ENCODE data around the gene LELP1. TPM values are rescaled to one million over a fixed set of nuclear protein-coding genes. Genes with fewer than 3 reads are reported as not detected.
"Not testable (repeated sequence)": the region's sequence is repeated elsewhere in the genome, so short reads cannot be mapped to it uniquely, and the experiment has no call there.

Gene LELP1
- total RNA-seq, 1 experiment from 2014 or later, result not detected

DNA sequence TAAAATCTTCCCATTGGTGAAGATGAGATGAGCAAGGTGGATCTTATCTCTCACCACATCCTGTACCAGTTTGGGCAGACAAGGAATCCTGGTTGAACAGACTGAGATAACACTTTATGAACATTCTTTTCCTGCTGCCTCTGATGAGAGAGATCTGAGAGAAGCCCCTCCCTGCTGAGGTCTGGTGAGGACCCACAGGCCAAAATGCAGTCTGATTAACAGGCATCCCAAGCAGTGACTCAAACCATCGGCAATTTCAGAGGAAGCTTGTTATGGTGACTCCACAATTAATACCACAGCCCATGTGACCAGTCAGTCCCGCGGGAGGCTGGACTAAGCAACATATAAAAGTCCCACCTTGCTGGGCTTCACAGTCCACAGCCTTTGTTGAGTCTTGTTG, 14.0 kb downstream of the LELP1 start, which contains the start of gene PRR9:
TSS of gene PRR9 (plus strand) at position 373 of the 400 bp plus-strand sequence. CDS start 561 bp downstream, outside the sequence.
- Histone ChIP-seq H3K4me3 (ENCODE audit: insufficient read depth, low read depth, low read length) (no peak within 1 kb of the TSS), H3K36me3 (replicated peaks; ENCODE audit: control insufficient read depth, insufficient read depth, low read length) (no peaks in the 10 kb centered on the region), H3K27me3 (ENCODE audit: control insufficient read depth, insufficient read depth, low read length) (no peaks in the 10 kb centered on the region)
- no peak for DNase-seq

GRCh38 chr1:153217744-153218416, 14.7 kb downstream of the LELP1 start:
- no peak for DNase-seq
- H3K4me3 ChIP-seq (ENCODE audit: insufficient read depth, low read depth, low read length), result no peak overlapping the region
- no peaks in the 10 kb centered on the region for H3K36me3 ChIP-seq (replicated peaks; ENCODE audit: control insufficient read depth, insufficient read depth, low read length)
- H3K27me3 ChIP-seq (ENCODE audit: control insufficient read depth, insufficient read depth, low read length), result no peaks in the 10 kb centered on the region

GRCh38 chr1:153220606-153221303, 17.5 kb downstream of the LELP1 start:
- no peaks in the 10 kb centered on the region for H3K27me3 ChIP-seq (ENCODE audit: control insufficient read depth, insufficient read depth, low read length)
- H3K4me3 ChIP-seq (ENCODE audit: insufficient read depth, low read depth, low read length), result no peak overlapping the region
- H3K36me3 ChIP-seq (replicated peaks; ENCODE audit: control insufficient read depth, insufficient read depth, low read length), result no peaks in the 10 kb centered on the region
- no peak for DNase-seq

GRCh38 chr1:153223040-153223891, 20.0 kb downstream of the LELP1 start:
- not testable (repeated sequence) for H3K36me3 ChIP-seq (replicated peaks; ENCODE audit: control insufficient read depth, insufficient read depth, low read length); H3K4me3 ChIP-seq (ENCODE audit: insufficient read depth, low read depth, low read length); H3K27me3 ChIP-seq (ENCODE audit: control insufficient read depth, insufficient read depth, low read length)
- peak; percentile 46 for DNase-seq

DNA sequence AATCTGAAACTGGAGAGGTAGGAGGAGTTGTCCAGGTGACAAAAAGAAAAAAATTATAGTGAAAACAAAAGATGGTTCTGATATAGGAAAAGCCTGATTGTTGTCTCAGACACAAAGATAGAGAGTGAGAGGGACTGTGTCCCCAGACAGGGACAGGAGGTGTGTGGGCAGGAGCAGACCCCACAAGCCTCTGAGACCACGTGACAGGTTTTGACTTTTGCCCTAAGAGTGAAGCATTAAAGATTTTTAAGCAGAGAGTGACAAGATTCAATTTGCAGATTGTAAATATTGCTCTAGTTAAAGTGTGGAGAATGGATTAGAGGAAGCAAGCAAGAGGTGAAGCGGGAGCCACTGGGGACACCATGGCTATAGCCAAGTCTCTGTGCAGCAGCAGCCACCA, 24.6 kb downstream of the LELP1 start:
- Histone ChIP-seq H3K4me3 (ENCODE audit: insufficient read depth, low read depth, low read length) (no peak overlapping the region), H3K36me3 (replicated peaks; ENCODE audit: control insufficient read depth, insufficient read depth, low read length) (no peaks in the 10 kb centered on the region), H3K27me3 (ENCODE audit: control insufficient read depth, insufficient read depth, low read length) (no peaks in the 10 kb centered on the region)
- DNase-seq, result no peak

DNA sequence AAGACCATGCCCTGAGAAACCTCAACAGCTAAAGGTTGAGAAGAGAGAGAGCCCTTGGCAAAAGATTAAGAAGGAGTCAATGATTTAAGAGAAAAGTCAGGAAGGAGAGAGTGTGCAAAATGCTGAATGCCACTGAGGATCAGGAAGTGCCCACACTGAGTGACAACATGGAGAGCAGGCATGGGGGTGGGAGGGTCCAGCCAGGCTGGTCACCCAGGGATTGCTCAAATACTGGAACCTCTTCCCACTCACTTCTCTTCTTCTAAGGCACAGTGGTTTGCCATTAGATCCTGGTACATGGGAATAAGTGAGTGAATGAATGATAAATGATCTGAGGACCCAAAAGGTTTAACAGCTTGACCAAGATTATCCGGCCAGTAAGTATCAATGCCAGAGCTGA, 25.3 kb downstream of the LELP1 start:
- Histone ChIP-seq H3K27me3 (ENCODE audit: control insufficient read depth, insufficient read depth, low read length) (no peaks in the 10 kb centered on the region), H3K4me3 (ENCODE audit: insufficient read depth, low read depth, low read length) (no peak overlapping the region), H3K36me3 (replicated peaks; ENCODE audit: control insufficient read depth, insufficient read depth, low read length) (no peaks in the 10 kb centered on the region)
- no peak for DNase-seq

DNA sequence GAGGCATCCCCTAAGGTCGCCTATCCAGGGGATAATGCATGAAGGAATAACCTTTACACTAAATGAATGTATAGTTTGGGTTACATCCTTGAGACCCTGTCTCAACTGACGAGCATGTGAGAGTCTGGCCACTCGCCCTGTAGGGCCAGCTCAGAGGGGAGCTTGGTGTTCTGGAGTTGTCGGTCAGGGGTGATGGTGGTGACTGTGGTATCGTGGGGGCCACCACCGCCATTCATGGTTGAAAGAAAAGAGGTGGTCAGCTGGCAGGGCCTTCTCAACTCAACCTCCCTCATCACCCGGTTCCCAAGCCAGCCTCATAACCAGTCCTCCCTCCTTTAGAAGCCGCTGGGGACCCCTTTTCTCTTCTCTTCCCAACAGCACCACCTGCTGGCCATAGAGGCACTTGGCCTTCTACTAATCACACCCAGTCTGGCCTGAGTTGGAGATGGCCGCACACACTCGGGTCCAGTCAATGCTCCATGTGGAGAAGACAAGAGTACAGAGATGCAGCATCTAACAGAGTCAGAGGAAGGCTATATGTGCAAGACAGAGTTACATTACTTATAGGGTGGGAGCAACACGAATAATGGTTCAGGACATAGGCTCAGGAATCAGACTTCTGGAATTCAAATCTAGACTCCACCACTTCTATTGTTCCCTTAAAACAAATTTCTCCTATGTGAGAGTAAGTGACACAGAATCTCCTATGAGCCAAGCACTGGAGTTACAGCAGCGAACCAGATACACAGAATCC, 26.0 kb downstream of the LELP1 start:
- peak; percentile 43 for DNase-seq

GRCh38 chr1:153231363-153231762, 28.1 kb downstream of the LELP1 start:
- H3K4me3 ChIP-seq (ENCODE audit: insufficient read depth, low read depth, low read length), result no peak overlapping the region
- H3K36me3 ChIP-seq (replicated peaks; ENCODE audit: control insufficient read depth, insufficient read depth, low read length), result no peaks in the 10 kb centered on the region
- no peak for DNase-seq
- no peaks in the 10 kb centered on the region for H3K27me3 ChIP-seq (ENCODE audit: control insufficient read depth, insufficient read depth, low read length)

More for the DNA sequence above, 26.0 kb downstream of the LELP1 start:
- not testable (repeated sequence) for H3K27me3 ChIP-seq (ENCODE audit: control insufficient read depth, insufficient read depth, low read length); H3K36me3 ChIP-seq (replicated peaks; ENCODE audit: control insufficient read depth, insufficient read depth, low read length); H3K4me3 ChIP-seq (ENCODE audit: insufficient read depth, low read depth, low read length)

DNA sequence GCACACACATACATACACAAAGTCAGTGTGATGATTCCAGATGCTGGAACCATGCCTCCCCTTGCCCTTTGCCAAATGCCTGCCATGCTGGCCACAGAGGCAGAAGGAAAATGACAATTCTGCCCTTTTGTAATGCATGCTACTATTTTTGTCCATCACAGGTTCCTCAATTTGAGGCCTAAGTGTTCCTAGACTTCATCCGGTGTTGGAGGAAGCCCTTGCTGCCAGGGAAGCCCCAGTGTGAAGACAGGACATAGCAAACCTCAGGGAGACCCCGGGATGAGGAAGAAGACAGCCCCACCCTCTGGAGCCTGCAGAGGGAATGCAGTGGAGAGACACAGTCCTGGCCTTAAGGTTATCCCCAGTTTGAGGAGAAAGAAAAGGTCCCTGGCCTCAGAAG, 28.6 kb downstream of the LELP1 start:
- no peak for DNase-seq
- no peaks in the 10 kb centered on the region for H3K36me3 ChIP-seq (replicated peaks; ENCODE audit: control insufficient read depth, insufficient read depth, low read length)
- no peaks in the 10 kb centered on the region for H3K27me3 ChIP-seq (ENCODE audit: control insufficient read depth, insufficient read depth, low read length)
- no peak overlapping the region for H3K4me3 ChIP-seq (ENCODE audit: insufficient read depth, low read depth, low read length)

GRCh38 chr1:153232553-153232952, 29.3 kb downstream of the LELP1 start:
- Histone ChIP-seq H3K36me3 (replicated peaks; ENCODE audit: control insufficient read depth, insufficient read depth, low read length) (no peaks in the 10 kb centered on the region), H3K27me3 (ENCODE audit: control insufficient read depth, insufficient read depth, low read length) (no peaks in the 10 kb centered on the region), H3K4me3 (ENCODE audit: insufficient read depth, low read depth, low read length) (no peak overlapping the region)
- DNase-seq, result no peak

- H3K36me3 ChIP-seq (replicated peaks; ENCODE audit: control insufficient read depth, insufficient read depth, low read length), result no peaks in the 10 kb centered on the region
- DNase-seq, result no peak
- H3K27me3 ChIP-seq (ENCODE audit: control insufficient read depth, insufficient read depth, low read length), result no peaks in the 10 kb centered on the region
- no peak overlapping the region for H3K4me3 ChIP-seq (ENCODE audit: insufficient read depth, low read depth, low read length)
Observed at GRCh38 chr1:153233448-153233847, 30.2 kb downstream of the LELP1 start.

GRCh38 chr1:153238527-153238926, 35.3 kb downstream of the LELP1 start:
- H3K4me3 ChIP-seq (ENCODE audit: insufficient read depth, low read depth, low read length), result no peak overlapping the region
- no peaks in the 10 kb centered on the region for H3K27me3 ChIP-seq (ENCODE audit: control insufficient read depth, insufficient read depth, low read length)
- DNase-seq, result peak; percentile 36
- no peaks in the 10 kb centered on the region for H3K36me3 ChIP-seq (replicated peaks; ENCODE audit: control insufficient read depth, insufficient read depth, low read length)

GRCh38 chr1:153242160-153242559, 38.9 kb downstream of the LELP1 start:
- H3K36me3 ChIP-seq (replicated peaks; ENCODE audit: control insufficient read depth, insufficient read depth, low read length), result no peaks in the 10 kb centered on the region
- no peak overlapping the region for H3K4me3 ChIP-seq (ENCODE audit: insufficient read depth, low read depth, low read length)
- no peak for DNase-seq
- H3K27me3 ChIP-seq (ENCODE audit: control insufficient read depth, insufficient read depth, low read length), result no peaks in the 10 kb centered on the region

DNA sequence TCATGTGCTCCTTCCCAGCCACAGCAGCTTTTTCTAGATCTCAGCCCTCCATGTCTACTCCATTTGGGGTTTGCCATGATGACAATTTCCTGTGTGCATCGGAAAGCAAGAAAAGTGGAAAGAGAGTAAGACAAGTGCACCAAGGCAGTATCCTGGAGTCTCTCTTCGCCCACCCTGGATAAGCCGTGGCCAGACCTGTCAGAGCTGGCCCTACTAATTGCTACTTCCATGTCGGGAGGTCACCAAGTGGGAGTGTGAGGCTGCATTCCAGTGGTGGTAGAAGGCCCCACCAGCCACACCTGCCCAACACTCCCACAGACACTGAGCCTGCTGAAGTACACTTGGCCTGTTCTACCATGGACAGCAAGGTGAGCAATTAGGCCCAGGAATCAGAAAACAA, 42.2 kb downstream of the LELP1 start:
- no peak for DNase-seq
- no peaks in the 10 kb centered on the region for H3K36me3 ChIP-seq (replicated peaks; ENCODE audit: control insufficient read depth, insufficient read depth, low read length)
- no peak overlapping the region for H3K4me3 ChIP-seq (ENCODE audit: insufficient read depth, low read depth, low read length)
- H3K27me3 ChIP-seq (ENCODE audit: control insufficient read depth, insufficient read depth, low read length), result no peaks in the 10 kb centered on the region

All from H7 (cell line).